SK-N-SH treated with all-trans-retinoic acid at 6 μM for 48 hours (cell line): Measurements from ENCODE around the gene C6orf15.

ENCODE experiments used
- ARNTL ChIP-seq: fragments of 450-650 bp; formaldehyde crosslinking; IDR thresholded peaks from 2 replicates; pipeline ENCODE4 v1.5.0; 2020; ENCODE audit warnings: low read depth, mild to moderate bottlenecking, moderate library complexity, borderline replicate concordance
- BACH2 ChIP-seq: fragments of 250-450 bp; sonication (Bioruptor Pico); IDR thresholded peaks from 2 replicates; pipeline ENCODE4 v1.9.0; 2021; ENCODE audit warnings: mild to moderate bottlenecking, borderline replicate concordance
- CSDC2 ChIP-seq: fragments of 250-450 bp; sonication (Bioruptor Pico); IDR thresholded peaks from 2 replicates; pipeline ENCODE4 v1.5.0; 2020; ENCODE audit warnings: mild to moderate bottlenecking, moderate library complexity
- ISL1 ChIP-seq: fragments of 250-450 bp; sonication (Bioruptor Pico); IDR thresholded peaks from 2 replicates; pipeline ENCODE4 v2.1.2; 2022; ENCODE audit warnings: mild to moderate bottlenecking, moderate library complexity
- OSR1 ChIP-seq: fragments of 250-450 bp; sonication (Bioruptor Pico); IDR thresholded peaks from 2 replicates; pipeline ENCODE4 v1.8.0; 2022; ENCODE audit warnings: moderate library complexity, mild to moderate bottlenecking, inconsistent platforms
- PPARA ChIP-seq: fragments of 250-450 bp; sonication (Bioruptor Pico); IDR thresholded peaks from 2 replicates; pipeline ENCODE4 v1.5.0; 2020; ENCODE audit warnings: mild to moderate bottlenecking, borderline replicate concordance
- TCF4 ChIP-seq: fragments of 250-450 bp; sonication (Bioruptor Pico); IDR thresholded peaks from 2 replicates; pipeline ENCODE4 v1.8.0; 2021; ENCODE audit warnings: mild to moderate bottlenecking, moderate library complexity, borderline replicate concordance
- TOX ChIP-seq: fragments of 250-450 bp; sonication (Bioruptor Pico); IDR thresholded peaks from 2 replicates; pipeline ENCODE4 v1.8.0; 2021; ENCODE audit warnings: mild to moderate bottlenecking, moderate library complexity, borderline replicate concordance
- ZFP3 ChIP-seq: fragments of 250-450 bp; sonication (Bioruptor Pico); IDR thresholded peaks from 2 replicates; pipeline ENCODE4 v1.5.0; 2020; ENCODE audit warnings: mild to moderate bottlenecking, moderate library complexity
- ZFP30 ChIP-seq: fragments of 450-650 bp; formaldehyde crosslinking; IDR thresholded peaks from 2 replicates; pipeline ENCODE4 v1.5.0; 2022; ENCODE audit warnings: mild to moderate bottlenecking, moderate library complexity
- TF ChIP-seq, protein P1 (sequence below): fragments of 250-450 bp; sonication (Bioruptor Pico); IDR thresholded peaks from 2 replicates; pipeline ENCODE4 v1.8.0; 2020; ENCODE audit warnings: mild to moderate bottlenecking, moderate library complexity, borderline replicate concordance
- TF ChIP-seq, protein P2 (sequence below): fragments of 250-450 bp; sonication (Bioruptor Pico); IDR thresholded peaks from 2 replicates; pipeline ENCODE4 v1.5.1; 2020; ENCODE audit warnings: low read depth, mild to moderate bottlenecking, moderate library complexity
- TF ChIP-seq, protein P3 (sequence below): fragments of 250-450 bp; sonication (Bioruptor Pico); IDR thresholded peaks from 2 replicates; pipeline ENCODE4 v1.8.0; 2021; ENCODE audit warnings: low read depth, mild to moderate bottlenecking, moderate library complexity, borderline replicate concordance

DNA sequence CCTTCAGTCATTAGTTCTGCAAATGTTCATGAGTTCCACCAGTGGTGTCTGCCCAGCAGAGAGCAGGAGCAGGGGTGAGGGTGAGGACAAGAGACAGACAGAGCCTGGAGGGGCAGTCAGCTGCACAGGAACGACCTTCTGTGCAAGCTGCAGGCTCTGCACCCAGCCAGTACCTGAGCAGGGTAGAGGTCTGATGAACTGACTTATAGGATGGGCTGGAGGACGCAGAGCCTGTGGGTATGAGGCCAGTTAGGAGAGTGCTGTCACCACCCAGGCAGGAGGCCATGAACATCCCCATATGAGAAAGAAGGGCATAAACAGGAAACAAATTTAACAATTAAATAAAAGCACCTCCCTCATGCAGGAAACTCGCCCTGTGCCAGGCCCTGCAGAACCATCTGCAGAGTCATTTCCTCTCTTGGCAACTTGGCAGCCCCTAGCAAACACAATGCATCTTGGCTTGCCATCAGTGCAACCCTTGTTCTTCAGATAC, 17.9 kb downstream of the C6orf15 start:
- TF ChIP-seq, protein P1, sequence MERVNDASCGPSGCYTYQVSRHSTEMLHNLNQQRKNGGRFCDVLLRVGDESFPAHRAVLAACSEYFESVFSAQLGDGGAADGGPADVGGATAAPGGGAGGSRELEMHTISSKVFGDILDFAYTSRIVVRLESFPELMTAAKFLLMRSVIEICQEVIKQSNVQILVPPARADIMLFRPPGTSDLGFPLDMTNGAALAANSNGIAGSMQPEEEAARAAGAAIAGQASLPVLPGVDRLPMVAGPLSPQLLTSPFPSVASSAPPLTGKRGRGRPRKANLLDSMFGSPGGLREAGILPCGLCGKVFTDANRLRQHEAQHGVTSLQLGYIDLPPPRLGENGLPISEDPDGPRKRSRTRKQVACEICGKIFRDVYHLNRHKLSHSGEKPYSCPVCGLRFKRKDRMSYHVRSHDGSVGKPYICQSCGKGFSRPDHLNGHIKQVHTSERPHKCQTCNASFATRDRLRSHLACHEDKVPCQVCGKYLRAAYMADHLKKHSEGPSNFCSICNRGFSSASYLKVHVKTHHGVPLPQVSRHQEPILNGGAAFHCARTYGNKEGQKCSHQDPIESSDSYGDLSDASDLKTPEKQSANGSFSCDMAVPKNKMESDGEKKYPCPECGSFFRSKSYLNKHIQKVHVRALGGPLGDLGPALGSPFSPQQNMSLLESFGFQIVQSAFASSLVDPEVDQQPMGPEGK (CRISPR knock-in tag): no peak
- TF ChIP-seq, protein P2, sequence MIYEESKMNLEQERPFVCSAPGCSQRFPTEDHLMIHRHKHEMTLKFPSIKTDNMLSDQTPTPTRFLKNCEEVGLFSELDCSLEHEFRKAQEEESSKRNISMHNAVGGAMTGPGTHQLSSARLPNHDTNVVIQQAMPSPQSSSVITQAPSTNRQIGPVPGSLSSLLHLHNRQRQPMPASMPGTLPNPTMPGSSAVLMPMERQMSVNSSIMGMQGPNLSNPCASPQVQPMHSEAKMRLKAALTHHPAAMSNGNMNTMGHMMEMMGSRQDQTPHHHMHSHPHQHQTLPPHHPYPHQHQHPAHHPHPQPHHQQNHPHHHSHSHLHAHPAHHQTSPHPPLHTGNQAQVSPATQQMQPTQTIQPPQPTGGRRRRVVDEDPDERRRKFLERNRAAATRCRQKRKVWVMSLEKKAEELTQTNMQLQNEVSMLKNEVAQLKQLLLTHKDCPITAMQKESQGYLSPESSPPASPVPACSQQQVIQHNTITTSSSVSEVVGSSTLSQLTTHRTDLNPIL (CRISPR knock-in tag): no peak
- TF ChIP-seq ARNTL (no peak), PPARA (CRISPR knock-in tag) (no peak), ISL1 (CRISPR knock-in tag) (no peak), ZFP3 (CRISPR knock-in tag) (no peak), TCF4 (no peak), ZFP30 (no peak), OSR1 (CRISPR knock-in tag) (no peak), CSDC2 (CRISPR knock-in tag) (no peak), TOX (CRISPR knock-in tag) (no peak), BACH2 (CRISPR knock-in tag) (no peak)
- TF ChIP-seq, protein P3, sequence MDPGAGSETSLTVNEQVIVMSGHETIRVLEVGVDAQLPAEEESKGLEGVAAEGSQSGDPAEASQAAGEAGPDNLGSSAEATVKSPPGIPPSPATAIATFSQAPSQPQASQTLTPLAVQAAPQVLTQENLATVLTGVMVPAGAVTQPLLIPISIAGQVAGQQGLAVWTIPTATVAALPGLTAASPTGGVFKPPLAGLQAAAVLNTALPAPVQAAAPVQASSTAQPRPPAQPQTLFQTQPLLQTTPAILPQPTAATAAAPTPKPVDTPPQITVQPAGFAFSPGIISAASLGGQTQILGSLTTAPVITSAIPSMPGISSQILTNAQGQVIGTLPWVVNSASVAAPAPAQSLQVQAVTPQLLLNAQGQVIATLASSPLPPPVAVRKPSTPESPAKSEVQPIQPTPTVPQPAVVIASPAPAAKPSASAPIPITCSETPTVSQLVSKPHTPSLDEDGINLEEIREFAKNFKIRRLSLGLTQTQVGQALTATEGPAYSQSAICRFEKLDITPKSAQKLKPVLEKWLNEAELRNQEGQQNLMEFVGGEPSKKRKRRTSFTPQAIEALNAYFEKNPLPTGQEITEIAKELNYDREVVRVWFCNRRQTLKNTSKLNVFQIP (CRISPR knock-in tag): no peak
